Head of caudate nucleus (tissue), 42 donors: ENCODE results near the gene CPED1.
A peak's percentile ranks its signal among the peaks of the same experiment; 100 is the strongest.
"Not testable (repeated sequence)": the region's sequence is repeated elsewhere in the genome, so short reads cannot be mapped to it uniquely, and the experiment has no call there.

Experiments
- DNase-seq, 42 donors: peaks; one replicate each; pipeline versions ENCODE4 v3.0.0 to v3.0.0-alpha.2; 2020 to 2021; ENCODE audit warnings: mixed read lengths in 7 of 42
- intact Hi-C: fragments of 100-400 bp; cut with DNase I; formaldehyde crosslinking; loops from one replicate; pipeline ENCODE4 v1.15.0; 2022

The CPED1 gene

DNA sequence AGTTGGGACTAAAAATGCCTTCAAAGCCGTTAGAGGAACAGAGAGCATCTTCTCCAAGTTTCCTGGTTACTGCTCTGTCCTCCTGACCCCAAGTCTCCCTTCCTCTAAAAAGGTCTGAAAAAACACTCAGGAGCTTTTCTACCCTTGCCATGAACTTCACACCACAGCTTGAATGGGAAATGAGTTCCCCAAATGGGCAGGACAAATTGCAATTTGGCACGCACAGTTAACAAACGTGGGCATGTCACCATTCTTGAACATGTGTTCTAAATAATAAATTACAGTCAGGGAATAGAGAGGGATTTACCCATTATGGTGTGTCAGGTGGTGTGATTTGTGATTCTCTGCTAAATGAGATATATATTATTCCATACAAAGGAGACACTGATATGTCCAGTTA, 249.1 kb downstream of the CPED1 start:
- intact Hi-C loops = no loop called here
- DNase-seq = no peak

- intact Hi-C loops = no loop called here
Observed at GRCh38 chr7:121244120-121244870, 255.8 kb downstream of the CPED1 start.

GRCh38 chr7:121251367-121251766, 262.9 kb downstream of the CPED1 start:
- intact Hi-C loops = not testable (repeated sequence)

More at GRCh38 chr7:121244120-121244870, 255.8 kb downstream of the CPED1 start:
- DNase-seq = peak in 4 of 42 donors; percentile 9 to 50 (median 27)

GRCh38 chr7:121252523-121253235, 264.2 kb downstream of the CPED1 start:
- intact Hi-C loops = not testable (repeated sequence)

More at GRCh38 chr7:121251367-121251766, 262.9 kb downstream of the CPED1 start:
- DNase-seq = not testable (repeated sequence)

DNA sequence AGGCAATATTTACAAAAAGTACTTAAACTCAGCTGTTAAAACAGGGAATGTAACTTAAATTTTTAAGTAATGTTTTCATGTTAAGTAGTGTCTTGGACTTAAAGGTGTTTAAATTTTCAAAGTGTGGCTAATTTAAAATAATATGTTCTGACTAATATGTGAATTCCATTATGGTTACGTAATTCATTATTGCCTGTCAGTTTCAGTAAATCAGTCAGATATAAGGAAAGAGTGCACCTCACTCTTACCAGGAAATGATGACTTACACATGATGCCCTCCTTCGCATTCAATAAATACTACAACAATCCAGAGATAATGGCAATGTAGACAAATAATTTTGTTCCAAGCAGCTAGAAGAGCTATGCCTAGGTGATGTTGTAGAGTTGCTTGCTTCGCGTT, 271.3 kb downstream of the CPED1 start:
- no peak for DNase-seq
- intact Hi-C loops = no loop called here

More at GRCh38 chr7:121252523-121253235, 264.2 kb downstream of the CPED1 start:
- DNase-seq = not testable (repeated sequence)

GRCh38 chr7:121261207-121261884, 272.8 kb downstream of the CPED1 start:
- no peak for DNase-seq
- intact Hi-C loops = no loop called here

DNA sequence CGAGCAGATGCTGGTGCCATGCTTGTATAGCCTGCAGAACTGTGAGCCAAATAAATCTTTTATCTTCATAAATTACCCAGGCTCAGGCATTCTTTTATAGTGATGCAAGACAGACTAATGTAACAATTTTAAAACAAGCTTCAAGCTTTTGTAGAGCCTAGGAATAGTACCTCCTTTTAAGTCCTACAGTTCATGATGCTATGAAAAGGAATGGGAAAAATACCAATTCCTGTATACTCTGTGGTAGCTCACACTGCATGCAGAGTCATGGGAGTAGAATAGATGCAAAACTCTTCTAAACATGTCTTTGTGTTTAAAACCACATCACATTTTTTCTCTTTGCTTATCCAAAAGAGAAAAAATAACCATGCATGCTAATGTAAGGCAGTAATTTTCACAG, 273.7 kb downstream of the CPED1 start:
- DNase-seq = no peak
- intact Hi-C loops = no loop called here

GRCh38 chr7:121262969-121263368, 274.5 kb downstream of the CPED1 start:
- intact Hi-C loops = no loop called here
- DNase-seq = no peak

DNA sequence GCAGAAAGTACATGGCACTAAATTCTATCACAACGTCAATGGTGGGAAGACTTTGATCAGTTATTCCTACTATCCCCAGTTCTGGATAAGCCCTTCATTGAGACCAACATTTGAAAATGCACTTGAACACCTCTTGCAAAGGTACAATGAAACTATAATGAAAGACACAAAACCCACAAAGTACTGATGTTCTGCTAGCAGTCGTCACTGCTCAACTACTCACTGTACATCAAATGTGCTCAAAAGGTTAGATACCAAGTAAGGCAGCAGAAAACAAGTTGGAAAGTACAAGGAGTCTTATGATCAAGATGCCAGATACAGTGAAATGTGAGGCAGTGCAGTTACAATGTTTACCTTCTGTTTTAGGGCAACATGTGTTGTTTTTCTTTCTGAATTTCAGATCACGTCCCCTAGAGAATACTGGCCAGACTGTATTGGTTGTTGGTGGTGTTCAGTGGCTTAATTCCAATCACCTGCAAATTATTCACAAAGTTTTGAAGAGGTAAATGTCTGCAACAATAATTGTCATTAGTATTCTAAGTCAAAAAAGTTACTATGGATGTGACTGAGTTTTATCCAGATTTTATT, 277.9 kb downstream of the CPED1 start:
- DNase-seq = no peak
- intact Hi-C loops = no loop called here

GRCh38 chr7:121267612-121268011, 279.1 kb downstream of the CPED1 start:
- intact Hi-C loops = no loop called here
- no peak for DNase-seq

DNA sequence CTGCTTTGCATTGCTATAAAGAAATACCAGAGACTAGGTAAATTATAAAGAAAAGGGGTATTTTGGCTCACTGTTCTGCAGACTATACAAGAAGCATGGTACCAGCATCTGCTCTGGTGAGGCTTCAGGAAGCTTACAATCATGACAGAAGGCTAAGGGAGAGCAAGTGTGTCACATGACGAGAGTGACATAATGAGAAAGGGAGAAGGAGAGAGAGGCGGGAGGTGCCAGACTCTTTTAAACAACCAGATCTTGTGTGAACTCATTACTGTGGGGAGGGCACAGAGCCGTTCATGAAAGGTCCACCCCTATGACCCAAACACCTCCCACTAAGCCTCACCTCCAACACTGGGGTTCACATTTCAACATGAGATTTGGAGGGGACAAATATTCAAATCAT, 281.3 kb downstream of the CPED1 start:
- no peak for DNase-seq
- intact Hi-C loops = no loop called here

DNA sequence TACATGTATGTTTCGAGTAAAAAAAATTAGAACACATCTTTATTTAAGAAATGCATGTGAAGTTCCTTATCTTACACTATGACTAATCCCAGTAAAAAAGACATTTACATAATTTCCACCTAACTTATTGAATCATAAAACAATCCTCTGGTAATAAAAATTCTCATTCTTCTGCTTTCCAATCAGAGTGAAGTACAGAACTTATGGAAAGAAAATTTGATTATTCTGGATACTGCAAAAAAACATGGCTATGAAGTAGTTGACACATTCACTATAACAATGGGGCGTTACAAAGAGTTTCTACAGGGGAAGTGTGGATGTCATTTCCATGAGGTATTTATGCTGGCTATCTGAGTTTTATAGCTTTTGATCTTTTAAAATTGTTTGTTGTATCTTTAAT, 282.6 kb downstream of the CPED1 start:
- intact Hi-C loops = no loop called here
- no peak for DNase-seq

DNA sequence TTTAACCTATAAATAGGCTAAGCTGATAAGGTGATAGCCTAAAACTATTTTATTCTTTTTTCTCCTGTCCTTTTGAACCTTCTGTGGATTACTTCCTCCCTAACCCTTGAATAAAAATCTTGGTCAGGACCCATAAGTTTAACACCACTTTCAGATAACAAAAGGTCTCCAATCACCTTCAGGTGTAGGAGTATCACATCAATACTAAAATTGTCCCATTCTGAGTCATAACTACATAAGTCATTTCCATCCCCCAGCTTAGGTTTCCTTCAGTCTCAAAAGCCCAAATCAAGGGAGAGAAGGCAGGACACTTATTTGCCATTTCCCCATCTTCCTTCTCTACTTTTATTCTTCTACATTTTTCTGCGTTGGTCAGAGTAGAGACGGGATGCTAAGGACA, 283.4 kb downstream of the CPED1 start:
- no peak for DNase-seq
- intact Hi-C loops = no loop called here

- DNase-seq = no peak
Observed at GRCh38 chr7:121272676-121273075, 284.2 kb downstream of the CPED1 start.

DNA sequence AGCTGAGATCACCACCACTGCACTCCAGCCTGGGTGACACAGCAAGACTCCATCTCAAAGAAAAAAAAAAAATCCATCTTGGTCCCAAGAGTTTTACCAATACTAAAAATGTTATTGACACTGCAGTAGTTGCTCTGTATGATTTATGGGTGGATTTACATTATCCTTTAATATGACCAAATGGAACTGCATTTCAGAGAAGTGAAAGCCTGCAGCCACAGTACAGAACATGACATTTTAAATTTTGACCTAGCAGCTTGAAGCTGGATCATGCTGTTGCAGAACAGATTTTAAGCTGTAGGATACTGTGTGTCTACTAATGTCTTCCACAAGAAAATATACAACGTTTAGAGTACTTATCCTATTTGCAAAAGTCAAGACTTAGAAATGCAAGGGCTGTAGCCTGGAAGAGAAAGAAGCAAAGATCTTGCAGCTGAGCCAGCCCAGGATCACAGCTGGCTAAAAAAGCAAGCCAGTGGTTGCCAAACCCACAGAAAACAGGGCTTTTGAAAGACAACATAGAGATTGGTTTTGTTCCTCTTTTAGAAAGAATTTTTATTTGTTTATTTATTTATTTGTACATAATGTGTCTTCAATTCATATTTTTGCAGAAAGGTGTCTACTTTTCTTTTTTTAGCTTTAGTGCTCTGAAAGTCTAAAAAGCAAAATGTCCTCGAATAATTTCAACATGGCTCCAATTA, 285.1 kb downstream of the CPED1 start:
- no peak for DNase-seq

More at GRCh38 chr7:121272676-121273075, 284.2 kb downstream of the CPED1 start:
- intact Hi-C loops = no loop called here

DNA sequence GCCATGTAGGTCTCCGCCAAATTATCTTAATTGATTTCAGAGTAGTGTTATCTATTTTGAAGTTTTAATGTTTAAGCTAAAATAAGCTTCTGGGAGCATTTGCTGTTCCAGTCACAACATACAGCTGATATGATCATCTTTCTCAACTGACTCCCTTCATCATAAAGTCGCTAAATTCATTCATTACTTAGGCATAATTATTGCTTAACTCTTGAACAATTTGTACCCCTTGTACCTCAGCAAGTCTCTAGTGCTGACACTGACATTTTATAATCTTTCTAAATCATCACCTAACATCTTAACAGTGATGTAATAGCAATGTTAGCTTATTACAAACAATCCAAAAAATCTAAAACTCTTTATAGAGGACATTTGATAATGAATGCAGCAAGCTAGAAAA, 286.0 kb downstream of the CPED1 start:
- DNase-seq = no peak
- intact Hi-C loops = no loop called here

More for the DNA sequence above, 285.1 kb downstream of the CPED1 start:
- intact Hi-C loops = no loop called here

GRCh38 chr7:121275204-121275603, 286.7 kb downstream of the CPED1 start:
- intact Hi-C loops = no loop called here

DNA sequence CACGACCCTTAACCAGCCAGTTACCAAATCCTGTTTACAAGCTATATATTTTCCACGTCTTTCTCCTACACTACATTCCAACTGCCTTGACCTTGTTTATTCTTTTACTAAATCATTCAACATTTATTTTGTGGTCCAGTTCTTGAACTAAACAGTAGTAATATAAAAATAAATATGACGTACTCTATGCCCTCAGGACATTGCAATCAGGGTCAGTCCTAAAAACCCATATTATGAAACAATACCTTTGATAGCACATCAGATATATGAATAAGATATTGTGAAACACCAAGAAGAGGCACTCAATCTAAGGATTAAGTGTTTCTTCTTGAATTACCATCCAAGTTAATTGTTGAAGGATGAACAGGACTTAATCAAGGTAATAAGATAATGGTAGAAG, 287.8 kb downstream of the CPED1 start:
- intact Hi-C loops = no loop called here
- DNase-seq = no peak

More at GRCh38 chr7:121275204-121275603, 286.7 kb downstream of the CPED1 start:
- no peak for DNase-seq
